ENCODE data around the gene MAPRE2.

- TF ChIP-seq CTCF (IDR thresholded peaks at IDR 0.05) (no peak), POLR2A (IDR thresholded peaks at IDR 0.05) (no peak), POLR2AphosphoS5 (IDR thresholded peaks at IDR 0.05) (no peak), EP300 (IDR thresholded peaks at IDR 0.05) (no peak)
Measured at GRCh38 chr18:35019933-35020332, 21.3 kb upstream of the MAPRE2 start.

Data from upper lobe of left lung (tissue), 4 donors.